ENCODE results near the gene RERE.

RERE gene

DNA sequence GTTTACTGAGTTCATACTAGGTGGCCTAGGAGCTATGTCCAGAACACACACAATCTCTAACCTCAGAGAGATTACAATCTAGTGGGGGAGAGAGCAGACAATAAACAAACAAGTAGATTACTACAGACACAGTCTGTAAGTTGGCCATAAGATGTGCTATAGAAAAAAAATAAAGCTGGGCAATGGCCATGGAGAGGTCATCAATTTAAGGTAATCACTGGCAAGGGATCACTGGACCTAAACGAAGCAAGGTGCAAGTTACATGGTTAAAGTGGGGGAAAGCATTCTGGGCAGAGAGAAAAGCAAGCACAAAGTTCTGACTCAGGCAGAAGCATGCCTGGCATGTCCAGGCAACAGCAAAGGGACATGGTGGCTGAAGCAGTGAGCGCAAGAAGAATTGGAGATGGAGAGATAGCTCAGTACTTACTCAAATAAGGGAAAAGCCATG lies 147.0 kb downstream of the RERE start:
- TF ChIP-seq, protein P1, sequence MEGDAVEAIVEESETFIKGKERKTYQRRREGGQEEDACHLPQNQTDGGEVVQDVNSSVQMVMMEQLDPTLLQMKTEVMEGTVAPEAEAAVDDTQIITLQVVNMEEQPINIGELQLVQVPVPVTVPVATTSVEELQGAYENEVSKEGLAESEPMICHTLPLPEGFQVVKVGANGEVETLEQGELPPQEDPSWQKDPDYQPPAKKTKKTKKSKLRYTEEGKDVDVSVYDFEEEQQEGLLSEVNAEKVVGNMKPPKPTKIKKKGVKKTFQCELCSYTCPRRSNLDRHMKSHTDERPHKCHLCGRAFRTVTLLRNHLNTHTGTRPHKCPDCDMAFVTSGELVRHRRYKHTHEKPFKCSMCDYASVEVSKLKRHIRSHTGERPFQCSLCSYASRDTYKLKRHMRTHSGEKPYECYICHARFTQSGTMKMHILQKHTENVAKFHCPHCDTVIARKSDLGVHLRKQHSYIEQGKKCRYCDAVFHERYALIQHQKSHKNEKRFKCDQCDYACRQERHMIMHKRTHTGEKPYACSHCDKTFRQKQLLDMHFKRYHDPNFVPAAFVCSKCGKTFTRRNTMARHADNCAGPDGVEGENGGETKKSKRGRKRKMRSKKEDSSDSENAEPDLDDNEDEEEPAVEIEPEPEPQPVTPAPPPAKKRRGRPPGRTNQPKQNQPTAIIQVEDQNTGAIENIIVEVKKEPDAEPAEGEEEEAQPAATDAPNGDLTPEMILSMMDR (IDR thresholded peaks at IDR 0.05; ENCODE audit: low read depth, low read length) = no peak
- DNase-seq (ENCODE audit: extremely low read depth, low read depth) = no peak

DNA sequence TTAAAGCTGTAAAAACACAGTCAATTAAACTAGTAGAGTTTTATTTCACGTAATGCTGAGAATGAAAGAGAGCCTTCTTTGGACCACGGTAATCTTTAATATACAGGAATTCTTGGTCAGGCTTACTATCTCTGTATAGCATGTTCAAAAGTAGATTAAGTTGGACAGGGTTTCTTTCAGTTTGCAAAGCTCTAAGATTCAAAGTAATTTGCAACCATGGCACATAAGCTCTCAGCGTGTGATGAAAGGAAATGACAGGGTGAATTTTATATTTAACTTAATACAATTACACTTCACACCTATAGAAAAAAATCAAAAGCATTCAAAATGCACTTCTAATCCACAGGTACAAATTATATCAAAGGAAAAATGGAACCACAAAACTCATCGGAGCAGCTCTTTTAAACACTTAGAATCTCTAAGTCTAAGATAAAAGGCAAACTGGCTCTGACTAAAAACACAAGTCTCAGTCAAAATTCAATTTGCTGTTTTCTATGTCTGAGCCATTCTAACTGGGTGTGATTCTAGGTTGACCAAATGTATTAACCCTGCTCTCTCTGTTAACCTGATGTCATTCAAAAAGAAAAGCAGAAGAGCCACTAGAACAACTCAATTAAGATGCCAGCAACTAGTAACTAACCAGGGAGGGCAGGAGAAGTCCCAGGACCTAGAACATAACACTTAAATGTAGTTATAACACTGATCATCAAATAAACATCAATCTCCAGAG lies 147.7 kb downstream of the RERE start:
- TF ChIP-seq, protein P1 (IDR thresholded peaks at IDR 0.05; ENCODE audit: low read depth, low read length) = no peak
- DNase-seq (ENCODE audit: extremely low read depth, low read depth) = no peak

DNA sequence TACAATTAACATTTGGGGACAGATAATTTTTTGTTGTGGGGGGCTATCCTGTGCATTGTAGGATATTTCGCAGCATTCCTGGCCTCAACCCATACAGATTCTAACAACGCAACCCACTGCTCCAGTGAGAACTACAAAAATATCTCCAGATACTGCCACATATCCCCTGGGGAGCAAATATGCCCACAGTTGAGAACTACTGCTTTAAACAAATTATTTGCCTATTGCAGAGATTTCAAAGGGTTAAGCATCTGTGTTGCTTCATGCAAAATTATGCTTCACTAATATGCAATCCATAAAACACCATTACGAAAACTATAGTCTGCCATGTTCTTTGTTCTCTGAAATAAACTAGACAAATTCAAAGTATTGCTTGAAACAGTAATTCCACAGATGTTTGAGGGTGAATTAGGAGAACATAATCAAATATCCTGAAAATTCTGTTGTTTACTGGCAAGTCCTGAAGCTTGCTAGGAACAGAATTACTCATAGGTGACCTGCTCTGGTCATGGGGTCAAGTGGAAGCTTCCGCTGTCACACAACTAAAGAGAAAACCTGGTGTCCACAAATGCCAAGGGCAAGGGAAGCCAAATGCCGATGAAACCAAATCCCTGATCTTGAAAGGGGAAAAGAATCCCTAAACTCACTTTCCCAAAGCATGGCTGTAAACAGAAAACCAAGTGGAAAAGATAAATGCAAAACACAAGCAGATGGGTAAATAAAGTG lies 149.4 kb downstream of the RERE start:
- TF ChIP-seq, protein P1 (IDR thresholded peaks at IDR 0.05; ENCODE audit: low read depth, low read length) = no peak
- no peak for DNase-seq (ENCODE audit: extremely low read depth, low read depth)

DNA sequence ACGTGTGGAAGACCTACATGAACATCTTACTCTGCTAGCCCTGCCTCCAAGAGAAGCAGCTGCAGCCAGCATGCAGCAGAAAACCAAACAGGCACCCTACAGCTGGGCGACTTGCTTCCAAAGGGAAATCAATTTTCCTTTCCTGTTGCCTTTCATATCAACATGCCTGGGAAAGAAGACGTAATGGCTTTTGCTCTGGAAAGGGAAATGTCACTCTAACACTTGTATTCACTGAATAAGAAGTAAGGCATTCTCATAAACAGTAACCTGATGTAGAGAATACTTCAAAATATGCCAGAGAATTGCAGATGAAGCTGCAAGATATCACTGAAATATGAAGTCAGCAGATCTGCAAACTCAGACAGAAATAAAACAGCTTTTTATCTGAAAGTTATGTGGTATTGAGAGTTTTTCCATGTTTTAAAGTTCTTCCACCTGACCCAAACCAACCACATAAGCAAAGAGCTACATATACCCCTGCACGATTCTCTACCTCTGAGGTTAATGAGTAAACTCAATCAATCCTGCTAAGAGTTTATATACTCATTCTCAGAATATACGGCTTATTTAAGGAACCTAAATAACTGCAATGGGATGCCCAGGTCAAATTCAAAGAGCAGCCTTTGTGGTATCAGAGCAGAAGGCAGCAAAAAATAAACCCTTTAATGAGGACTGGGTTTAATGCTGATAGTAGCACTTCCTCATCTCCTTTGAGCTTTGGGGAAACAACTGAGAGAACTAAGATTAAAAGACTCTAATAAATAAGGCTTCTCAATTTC lies 150.9 kb downstream of the RERE start:
- TF ChIP-seq, protein P1 (IDR thresholded peaks at IDR 0.05; ENCODE audit: low read depth, low read length) = no peak
- DNase-seq (ENCODE audit: extremely low read depth, low read depth) = no peak

DNA sequence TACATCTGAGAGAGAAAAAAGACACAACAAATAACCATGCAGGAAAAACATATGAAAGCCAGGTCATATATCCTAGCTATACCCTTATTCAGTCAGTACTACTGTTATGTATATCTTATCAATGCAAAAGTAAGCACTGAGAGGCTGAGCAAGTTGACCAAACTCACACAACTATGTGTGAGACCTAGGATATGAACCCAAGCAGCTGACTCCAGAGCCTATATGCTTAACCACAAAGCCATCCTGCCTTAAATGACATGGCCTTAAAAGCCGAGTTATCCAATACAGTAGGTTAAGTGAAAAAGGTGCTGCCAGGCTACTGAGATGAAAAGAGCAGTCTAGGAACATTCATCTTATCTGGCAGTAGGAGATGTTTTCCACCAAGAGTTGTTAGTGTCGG lies 151.6 kb downstream of the RERE start:
- DNase-seq (ENCODE audit: extremely low read depth, low read depth) = no peak
- TF ChIP-seq, protein P1 (IDR thresholded peaks at IDR 0.05; ENCODE audit: low read depth, low read length) = no peak

DNA sequence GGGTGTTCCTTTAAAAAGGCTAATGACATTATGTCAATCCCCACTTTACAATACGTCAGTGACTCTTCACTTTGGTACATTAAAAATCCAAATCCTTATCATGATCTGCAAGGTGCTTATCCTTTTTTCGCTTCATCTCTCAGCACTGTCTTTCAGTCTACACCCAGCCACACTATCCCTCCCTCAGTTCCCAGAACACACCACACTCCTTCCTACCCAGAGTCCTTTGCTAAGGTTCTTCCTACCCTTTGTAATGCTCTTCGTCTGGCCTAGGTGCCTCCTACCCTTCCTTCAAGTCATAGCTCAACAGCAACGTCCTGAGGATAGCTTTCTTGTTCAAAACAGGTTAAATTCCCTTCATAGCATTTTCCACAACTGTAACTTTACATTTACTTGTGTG lies 152.6 kb downstream of the RERE start:
- TF ChIP-seq, protein P1 (IDR thresholded peaks at IDR 0.05; ENCODE audit: low read depth, low read length) = no peak

More for the DNA sequence above, 152.6 kb downstream of the RERE start:
- no peak for DNase-seq (ENCODE audit: extremely low read depth, low read depth)
